Tibial nerve (tissue), 4 donors: ENCODE data around the gene DNASE1L2. TPM values are rescaled to one million over a fixed set of nuclear protein-coding genes. Genes with fewer than 3 reads are reported as not detected.

ENCODE experiments used
- DNase-seq, 2 donors: peaks; one replicate each; pipeline ENCODE4 v3.0.0-alpha.2; 2019; ENCODE audit warnings: low spot score in 2 of 2
- H3K27ac ChIP-seq, 4 donors: fragments of 200-600 bp; sonication (generic) in 3 of 4; one replicate each; pipeline ENCODE4 v1.5.1; 2017 to 2019; ENCODE audit warnings: mild to moderate bottlenecking in 1 of 4
- H3K27me3 ChIP-seq, 2 donors: fragments of 200-600 bp; sonication (generic) in 1 of 2; one replicate each; pipeline versions ENCODE4 v1.5.1 to v1.6.0; 2017 to 2019
- H3K36me3 ChIP-seq, 3 donors: fragments of 200-600 bp; sonication (generic); one replicate each; pipeline ENCODE4 v1.5.1; 2018 to 2019
- H3K4me1 ChIP-seq, 4 donors: fragments of 200-600 bp; sonication (generic) in 3 of 4; one replicate each; pipeline ENCODE4 v1.5.1; 2017 to 2019
- H3K4me3 ChIP-seq, 4 donors: fragments of 200-600 bp; sonication (generic) in 3 of 4; one replicate each; pipeline ENCODE4 v1.5.1; 2017 to 2019; ENCODE audit warnings: mild to moderate bottlenecking in 1 of 4, moderate library complexity in 1 of 4
- H3K9me3 ChIP-seq, 4 donors: fragments of 200-600 bp; sonication (generic) in 3 of 4; one replicate each; pipeline ENCODE4 v1.5.1; 2017 to 2019
- EP300 ChIP-seq, 2 donors: sonication (generic); formaldehyde crosslinking; IDR thresholded peaks; one replicate each; pipeline ENCODE4 v1.6.1; 2017; ENCODE audit warnings: antibody characterized with exemption in 2 of 2, mild to moderate bottlenecking in 1 of 2
- POLR2A ChIP-seq, 2 donors: fragments of 450-650 bp; IDR thresholded peaks; one replicate each; pipeline ENCODE4 v1.6.1; 2017; ENCODE audit warnings: antibody characterized with exemption in 2 of 2, mild to moderate bottlenecking in 2 of 2, moderate library complexity in 2 of 2
- WGBS, 2 donors: methylation state at CpG; one replicate each; pipeline ENCODE4 v1.1.5; 2018; 5-methylcytosine and 5-hydroxymethylcytosine counted together
- total RNA-seq, 4 donors: library from RNA; depleted of rRNA; stranded (reverse); fragments of >200 nt; gene quantifications; one replicate each; pipeline ENCODE4 v1.1.0, GENCODE V29; 2016
- TF ChIP-seq, protein P1 (sequence below), 5 experiments: fragments of 200-600 bp in 3 of 5; fragments of 450-650 bp in 2 of 5; sonication (generic) in 3 of 5; IDR thresholded peaks; one replicate each; pipeline ENCODE4 v1.5.1; 2016 to 2019; ENCODE audit warnings: antibody characterized with exemption in 5 of 5, mild to moderate bottlenecking in 3 of 5, moderate library complexity in 2 of 5

Gene DNASE1L2
- total RNA-seq, 4 donors from 2014 or later, result 0.39 to 5.4 (median 0.64) TPM

GRCh38 chr16:2232094-2232990, 3.9 kb upstream of the DNASE1L2 start:
- Histone ChIP-seq H3K4me1 (peaks cover 0 to 24% (median 15%) of the 10 kb centered on the region in 4 donors), H3K27ac (no peak overlapping the region), H3K9me3 (no peaks in the 10 kb centered on the region), H3K4me3 (no peak overlapping the region), H3K36me3 (peaks cover 6 to 85% (median 37%) of the 10 kb centered on the region in 3 donors), H3K27me3 (peaks cover 0 to 15% of the 10 kb centered on the region in 2 donors)
- no peak for TF ChIP-seq EP300 (IDR thresholded peaks at IDR 0.05)
- TF ChIP-seq, protein P1, sequence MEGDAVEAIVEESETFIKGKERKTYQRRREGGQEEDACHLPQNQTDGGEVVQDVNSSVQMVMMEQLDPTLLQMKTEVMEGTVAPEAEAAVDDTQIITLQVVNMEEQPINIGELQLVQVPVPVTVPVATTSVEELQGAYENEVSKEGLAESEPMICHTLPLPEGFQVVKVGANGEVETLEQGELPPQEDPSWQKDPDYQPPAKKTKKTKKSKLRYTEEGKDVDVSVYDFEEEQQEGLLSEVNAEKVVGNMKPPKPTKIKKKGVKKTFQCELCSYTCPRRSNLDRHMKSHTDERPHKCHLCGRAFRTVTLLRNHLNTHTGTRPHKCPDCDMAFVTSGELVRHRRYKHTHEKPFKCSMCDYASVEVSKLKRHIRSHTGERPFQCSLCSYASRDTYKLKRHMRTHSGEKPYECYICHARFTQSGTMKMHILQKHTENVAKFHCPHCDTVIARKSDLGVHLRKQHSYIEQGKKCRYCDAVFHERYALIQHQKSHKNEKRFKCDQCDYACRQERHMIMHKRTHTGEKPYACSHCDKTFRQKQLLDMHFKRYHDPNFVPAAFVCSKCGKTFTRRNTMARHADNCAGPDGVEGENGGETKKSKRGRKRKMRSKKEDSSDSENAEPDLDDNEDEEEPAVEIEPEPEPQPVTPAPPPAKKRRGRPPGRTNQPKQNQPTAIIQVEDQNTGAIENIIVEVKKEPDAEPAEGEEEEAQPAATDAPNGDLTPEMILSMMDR (IDR thresholded peaks at IDR 0.05), result no peak
- no peak for TF ChIP-seq POLR2A (IDR thresholded peaks at IDR 0.05)
- 82 to 86% methylated on average over 15 to 26 of the region's 41 CpGs for WGBS, 2 donors
- DNase-seq, result no peak

DNA sequence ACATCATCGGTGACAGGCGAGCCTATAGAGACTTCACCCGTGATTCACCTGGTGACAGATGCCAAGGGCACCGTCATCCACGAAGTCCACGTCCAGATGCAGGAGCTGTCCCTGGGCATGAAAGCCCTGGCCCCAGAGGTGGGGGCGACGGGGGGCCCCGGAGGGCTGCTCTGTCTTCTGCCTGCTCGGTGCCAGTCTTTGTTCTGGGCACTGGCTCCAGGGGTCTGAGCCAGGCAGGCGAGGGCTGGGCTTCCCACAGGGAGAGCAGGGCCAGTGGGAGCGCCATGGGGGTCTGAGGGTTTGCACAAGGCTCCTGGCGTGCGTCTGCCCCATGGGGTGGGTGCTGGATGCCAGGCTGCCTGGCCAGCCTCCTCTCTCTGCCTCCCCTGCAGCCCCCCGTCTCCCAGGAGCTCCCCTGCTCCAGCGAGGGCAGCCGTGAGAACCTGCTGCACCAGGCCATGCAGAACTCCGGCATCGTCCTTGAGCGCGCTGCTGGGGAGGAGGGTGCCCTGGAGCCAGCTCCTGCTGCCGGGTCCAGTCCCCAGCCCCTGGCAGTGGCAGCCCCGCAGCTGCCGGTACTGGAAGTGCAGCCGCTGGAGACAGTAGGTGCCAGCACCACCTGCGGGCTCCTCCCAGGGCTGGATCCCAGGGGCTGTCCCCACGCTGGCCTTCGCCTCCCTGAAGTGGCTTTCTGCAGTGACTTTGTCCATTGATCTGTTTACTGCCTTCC, 3.0 kb upstream of the DNASE1L2 start:
- no peak for DNase-seq
- peaks cover 6 to 80% (median 37%) of the 10 kb centered on the region in 3 donors for H3K36me3 ChIP-seq
- no peak overlapping the region for H3K4me3 ChIP-seq
- 93 to 95% methylated on average over 13 to 15 of the region's 28 CpGs for WGBS, 2 donors
- H3K27ac ChIP-seq, result no peak overlapping the region
- TF ChIP-seq EP300 (IDR thresholded peaks at IDR 0.05) (no peak), POLR2A (IDR thresholded peaks at IDR 0.05) (no peak)
- TF ChIP-seq, protein P1 (IDR thresholded peaks at IDR 0.05), result no peak
- peaks cover 0 to 17% of the 10 kb centered on the region in 2 donors for H3K27me3 ChIP-seq
- H3K4me1 ChIP-seq, result peaks cover 0 to 28% (median 22%) of the 10 kb centered on the region in 4 donors
- H3K9me3 ChIP-seq, result no peaks in the 10 kb centered on the region

DNA sequence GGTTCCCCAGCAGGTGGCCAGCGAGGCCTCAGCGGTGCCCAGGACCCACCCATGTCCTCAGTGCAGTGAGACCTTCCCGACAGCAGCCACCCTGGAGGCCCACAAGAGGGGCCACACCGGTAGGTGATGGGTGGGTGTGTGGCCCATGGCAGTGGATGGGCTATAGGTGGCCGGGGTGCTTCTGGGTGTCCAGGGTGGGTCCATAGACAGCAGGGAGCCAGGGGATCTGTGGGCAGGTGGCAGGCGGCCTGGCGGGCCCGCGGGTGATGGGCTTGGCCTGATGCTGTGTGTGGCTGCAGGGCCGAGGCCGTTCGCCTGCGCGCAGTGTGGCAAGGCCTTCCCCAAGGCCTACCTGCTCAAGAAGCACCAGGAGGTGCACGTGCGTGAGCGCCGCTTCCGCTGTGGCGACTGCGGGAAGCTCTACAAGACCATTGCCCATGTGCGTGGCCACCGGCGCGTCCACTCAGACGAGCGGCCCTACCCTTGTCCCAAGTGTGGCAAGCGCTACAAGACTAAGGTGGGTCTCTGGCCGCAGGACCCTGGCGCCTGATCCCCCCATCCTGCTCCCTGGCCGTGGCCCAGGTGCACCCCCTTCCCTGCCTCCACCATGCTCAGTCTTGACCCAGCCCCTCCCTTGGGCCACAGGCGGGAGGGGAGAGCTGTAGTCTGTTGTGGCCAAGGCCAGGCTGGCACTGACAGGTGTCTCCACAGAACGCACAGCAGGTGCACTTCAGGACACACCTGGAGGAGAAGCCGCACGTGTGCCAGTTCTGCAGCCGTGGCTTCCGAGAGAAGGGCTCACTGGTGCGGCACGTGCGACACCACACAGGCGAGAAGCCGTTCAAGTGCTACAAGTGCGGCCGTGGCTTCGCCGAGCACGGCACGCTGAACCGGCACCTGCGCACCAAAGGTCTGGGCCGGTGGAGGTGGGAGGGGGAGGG, 2.1 kb upstream of the DNASE1L2 start:
- Histone ChIP-seq H3K27me3 (peaks cover 0 to 17% of the 10 kb centered on the region in 2 donors), H3K27ac (no peak overlapping the region), H3K4me1 (peaks cover 0 to 28% (median 22%) of the 10 kb centered on the region in 4 donors), H3K36me3 (peaks cover 6 to 78% (median 30%) of the 10 kb centered on the region in 3 donors), H3K9me3 (no peaks in the 10 kb centered on the region), H3K4me3 (no peak overlapping the region)
- TF ChIP-seq EP300 (IDR thresholded peaks at IDR 0.05), result no peak
- TF ChIP-seq, protein P1 (IDR thresholded peaks at IDR 0.05), result no peak
- no peak for TF ChIP-seq POLR2A (IDR thresholded peaks at IDR 0.05)
- no peak for DNase-seq
- 92 to 94% methylated on average over 40 to 46 of the region's 51 CpGs for WGBS, 2 donors

GRCh38 chr16:2234813-2235170, 1.5 kb upstream of the DNASE1L2 start:
- Histone ChIP-seq H3K27me3 (peaks cover 0 to 17% of the 10 kb centered on the region in 2 donors), H3K4me3 (no peak overlapping the region), H3K4me1 (peaks cover 0 to 28% (median 22%) of the 10 kb centered on the region in 4 donors), H3K9me3 (no peaks in the 10 kb centered on the region), H3K36me3 (peaks cover 6 to 78% (median 24%) of the 10 kb centered on the region in 3 donors), H3K27ac (no peak overlapping the region)
- DNase-seq, result no peak
- TF ChIP-seq EP300 (IDR thresholded peaks at IDR 0.05), result no peak
- no peak for TF ChIP-seq POLR2A (IDR thresholded peaks at IDR 0.05)
- TF ChIP-seq, protein P1 (IDR thresholded peaks at IDR 0.05), result no peak
- 92 to 100% methylated on average over 2 to 8 of the region's 18 CpGs for WGBS, 2 donors
